ENCODE data around the gene PRKCG. TPM values are rescaled to one million over a fixed set of nuclear protein-coding genes. Genes with fewer than 3 reads are reported as not detected.

PRKCG gene
- total and polyA plus RNA-seq, 12 donors, result 0.07 TPM; not detected in 11

GRCh38 chr19:53882391-53883050 is 524 bp downstream of the PRKCG start:
- intact Hi-C loops (cut with DNase I), result loop anchor here in 2 of 10 donors (5.0 kb wide), 1 partner anchor 40 kb away; no protein-coding TSS in a partner anchor
- Histone ChIP-seq H3K9me3 (no peaks in the 10 kb centered on the region), H3K4me3 (peak overlapping the region in 9 of 10 donors; percentile 22 to 54 (median 45)), H3K4me1 (peaks cover 5 to 34% (median 21%) of the 10 kb centered on the region in 9 donors), H3K27ac (no peak overlapping the region), H3K27me3 (peaks cover 15 to 68% (median 65%) of the 10 kb centered on the region in 7 donors), H3K36me3 (no peaks in the 10 kb centered on the region)
- ATAC-seq (no peak), DNase-seq (no peak)
- WGBS, 2 donors, result 3 to 7% methylated on average over 18 of the region's 18 CpGs
- TF ChIP-seq CTCF (IDR thresholded peaks at IDR 0.05), result no peak

- Histone ChIP-seq H3K27ac (no peak overlapping the region), H3K4me1 (peaks cover 5 to 29% (median 21%) of the 10 kb centered on the region in 9 donors), H3K9me3 (no peaks in the 10 kb centered on the region), H3K27me3 (peaks cover 15 to 68% (median 65%) of the 10 kb centered on the region in 7 donors), H3K36me3 (no peaks in the 10 kb centered on the region), H3K4me3 (no peak overlapping the region)
- intact Hi-C loops (cut with DNase I), result loop anchor here in 2 of 10 donors (5.0 kb wide), 1 partner anchor 41 kb away; no protein-coding TSS in a partner anchor
- DNase-seq, result no peak
- 4% methylated on average over 17 to 19 of the region's 19 CpGs for WGBS, 2 donors
- no peak for ATAC-seq
- TF ChIP-seq CTCF (IDR thresholded peaks at IDR 0.05), result no peak
Observed at GRCh38 chr19:53883231-53883661, 1.2 kb downstream of the PRKCG start.

GRCh38 chr19:53883741-53884140 is 1.7 kb downstream of the PRKCG start:
- DNase-seq, result no peak
- ATAC-seq, result no peak
- Histone ChIP-seq H3K27ac (no peak overlapping the region), H3K4me1 (peaks cover 5 to 25% (median 21%) of the 10 kb centered on the region in 9 donors), H3K27me3 (peaks cover 15 to 68% (median 65%) of the 10 kb centered on the region in 7 donors), H3K4me3 (no peak overlapping the region), H3K9me3 (no peaks in the 10 kb centered on the region), H3K36me3 (no peaks in the 10 kb centered on the region)
- WGBS, 2 donors, result 10 to 17% methylated on average over 11 of the region's 11 CpGs
- no peak for TF ChIP-seq CTCF (IDR thresholded peaks at IDR 0.05)
- intact Hi-C loops (cut with DNase I), result loop anchor here in 2 of 10 donors (5.0 kb wide), 1 partner anchor 41 kb away; no protein-coding TSS in a partner anchor

- ATAC-seq, result no peak
- Histone ChIP-seq H3K36me3 (no peaks in the 10 kb centered on the region), H3K27ac (no peak overlapping the region), H3K9me3 (no peaks in the 10 kb centered on the region), H3K4me3 (no peak overlapping the region), H3K27me3 (peaks cover 15 to 68% (median 65%) of the 10 kb centered on the region in 7 donors), H3K4me1 (peaks cover 5 to 22% (median 19%) of the 10 kb centered on the region in 9 donors)
- TF ChIP-seq CTCF (IDR thresholded peaks at IDR 0.05), result no peak
- WGBS, 2 donors, result 24 to 25% methylated on average over 12 of the region's 12 CpGs
- no peak for DNase-seq
- intact Hi-C loops (cut with DNase I), result loop anchor here in 2 of 10 donors (5.0 kb wide), 1 partner anchor 42 kb away; no protein-coding TSS in a partner anchor
Observed at GRCh38 chr19:53884256-53884655, 2.3 kb downstream of the PRKCG start.

Data from heart right ventricle (tissue), 16 donors.